B cell (primary cell): Measurements from ENCODE around the gene GPRASP1.

ENCODE experiments used
- EZH2 ChIP-seq: IDR thresholded peaks from 2 replicates; pipeline ENCODE4 v1.6.1; 2012; ENCODE audit warnings: borderline replicate concordance, low read depth, mild to moderate bottlenecking, moderate library complexity, low read length; ENCODE audit not compliant: insufficient read depth, poor library complexity, severe bottlenecking
- TF ChIP-seq, protein P1 (sequence below): fragments of 200-600 bp; IDR thresholded peaks from one replicate; pipeline ENCODE4 v1.8.0; 2022; ENCODE audit warnings: antibody characterized with exemption, mild to moderate bottlenecking

DNA sequence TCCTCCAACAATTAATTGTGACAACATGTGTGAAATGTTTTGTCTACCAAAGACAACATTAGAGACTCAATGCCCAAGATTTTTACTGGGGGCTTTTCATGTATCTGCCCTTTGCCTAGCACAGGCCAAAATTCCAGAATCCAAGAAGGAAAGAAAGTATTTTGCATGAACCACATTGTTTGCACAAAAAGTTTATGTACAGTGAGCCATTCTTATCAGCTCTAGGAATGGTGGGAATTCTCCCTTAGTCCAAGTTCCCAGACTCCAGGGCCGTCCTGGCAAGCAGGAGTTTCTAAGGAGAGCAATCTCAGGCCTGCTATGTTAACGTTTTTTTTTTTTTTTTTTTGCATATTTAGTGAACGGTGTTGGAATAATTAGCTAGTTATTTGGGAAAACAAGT lies 21.6 kb downstream of the GPRASP1 start:
- TF ChIP-seq, protein P1, sequence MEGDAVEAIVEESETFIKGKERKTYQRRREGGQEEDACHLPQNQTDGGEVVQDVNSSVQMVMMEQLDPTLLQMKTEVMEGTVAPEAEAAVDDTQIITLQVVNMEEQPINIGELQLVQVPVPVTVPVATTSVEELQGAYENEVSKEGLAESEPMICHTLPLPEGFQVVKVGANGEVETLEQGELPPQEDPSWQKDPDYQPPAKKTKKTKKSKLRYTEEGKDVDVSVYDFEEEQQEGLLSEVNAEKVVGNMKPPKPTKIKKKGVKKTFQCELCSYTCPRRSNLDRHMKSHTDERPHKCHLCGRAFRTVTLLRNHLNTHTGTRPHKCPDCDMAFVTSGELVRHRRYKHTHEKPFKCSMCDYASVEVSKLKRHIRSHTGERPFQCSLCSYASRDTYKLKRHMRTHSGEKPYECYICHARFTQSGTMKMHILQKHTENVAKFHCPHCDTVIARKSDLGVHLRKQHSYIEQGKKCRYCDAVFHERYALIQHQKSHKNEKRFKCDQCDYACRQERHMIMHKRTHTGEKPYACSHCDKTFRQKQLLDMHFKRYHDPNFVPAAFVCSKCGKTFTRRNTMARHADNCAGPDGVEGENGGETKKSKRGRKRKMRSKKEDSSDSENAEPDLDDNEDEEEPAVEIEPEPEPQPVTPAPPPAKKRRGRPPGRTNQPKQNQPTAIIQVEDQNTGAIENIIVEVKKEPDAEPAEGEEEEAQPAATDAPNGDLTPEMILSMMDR: no peak
- no peak for TF ChIP-seq EZH2
